Activated naive CD4-positive, alpha-beta T cell treated with anti-CD3 and anti-CD28 coated beads, Interleukin-2, amount 50 U/mL, for 16 hours (primary cell): ENCODE results near the gene EYA2.
"Not testable (repeated sequence)": the region's sequence is repeated elsewhere in the genome, so short reads cannot be mapped to it uniquely, and the experiment has no call there.

Source experiments
- DNase-seq: peaks from one replicate; pipeline ENCODE4 v3.0.0-alpha.2; 2020

EYA2 gene

GRCh38 chr20:47154089-47154488 is 259.4 kb downstream of the EYA2 start:
- DNase-seq: no peak

DNA sequence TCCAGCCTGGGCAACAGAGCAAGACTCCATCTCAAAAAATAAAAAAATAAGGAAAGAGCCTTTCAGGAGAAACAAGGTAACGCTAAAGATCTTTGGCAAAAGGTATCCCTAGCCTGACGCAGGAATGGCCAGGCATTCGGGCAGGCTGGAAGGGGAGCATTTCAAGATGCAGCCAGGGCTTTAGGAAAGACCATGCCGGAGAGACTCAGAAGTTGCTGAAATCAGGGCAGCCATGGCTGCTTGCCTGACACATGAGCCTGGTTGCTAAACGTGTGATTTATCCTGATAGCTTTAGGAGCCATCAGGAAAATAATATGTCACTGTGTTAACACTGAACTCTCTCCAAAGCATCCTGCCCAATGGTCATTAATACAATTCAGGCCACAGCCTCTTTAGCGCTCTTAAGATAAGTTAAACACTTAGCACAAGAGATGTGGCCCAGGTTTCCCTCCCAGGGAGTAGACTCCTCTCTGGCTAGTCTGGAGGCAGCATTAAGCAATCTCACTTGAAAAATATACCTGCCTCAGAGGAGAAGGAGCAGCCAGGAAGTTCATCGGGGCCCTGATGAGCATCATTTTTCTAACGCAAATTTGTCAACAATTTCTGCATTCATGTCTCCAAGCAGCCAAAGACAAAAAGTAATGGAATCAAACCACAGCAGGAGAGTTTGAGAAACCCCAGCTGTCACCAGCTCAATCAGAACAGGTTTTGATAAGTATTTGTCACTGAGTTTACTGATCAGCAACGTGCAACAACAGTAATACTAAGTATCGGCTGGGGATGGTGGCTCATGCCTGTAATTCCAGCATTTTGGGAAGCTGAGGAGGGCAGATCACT is 261.9 kb downstream of the EYA2 start:
- DNase-seq: no peak

GRCh38 chr20:47159166-47159565 is 264.5 kb downstream of the EYA2 start:
- no peak for DNase-seq

DNA sequence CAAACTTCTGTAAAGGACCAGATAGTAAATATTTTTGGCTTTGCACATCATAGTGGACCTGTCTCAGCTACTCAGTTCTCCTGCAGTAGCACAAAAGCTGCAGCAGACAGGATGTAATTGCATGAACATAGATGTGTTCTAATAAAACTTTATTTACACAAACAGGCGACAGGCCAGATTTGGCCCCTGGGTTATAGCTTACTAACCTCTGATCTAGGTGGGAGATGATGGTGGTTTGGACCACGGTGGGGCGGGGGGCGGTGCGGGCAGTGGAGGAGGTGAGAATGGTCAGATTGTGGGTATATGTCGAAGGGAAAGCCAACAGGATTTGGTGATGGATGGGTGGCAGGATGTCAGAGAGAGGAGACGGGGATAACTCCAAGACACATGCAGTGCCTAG is 265.6 kb downstream of the EYA2 start:
- DNase-seq: no peak

GRCh38 chr20:47160992-47161391 is 266.3 kb downstream of the EYA2 start:
- no peak for DNase-seq

DNA sequence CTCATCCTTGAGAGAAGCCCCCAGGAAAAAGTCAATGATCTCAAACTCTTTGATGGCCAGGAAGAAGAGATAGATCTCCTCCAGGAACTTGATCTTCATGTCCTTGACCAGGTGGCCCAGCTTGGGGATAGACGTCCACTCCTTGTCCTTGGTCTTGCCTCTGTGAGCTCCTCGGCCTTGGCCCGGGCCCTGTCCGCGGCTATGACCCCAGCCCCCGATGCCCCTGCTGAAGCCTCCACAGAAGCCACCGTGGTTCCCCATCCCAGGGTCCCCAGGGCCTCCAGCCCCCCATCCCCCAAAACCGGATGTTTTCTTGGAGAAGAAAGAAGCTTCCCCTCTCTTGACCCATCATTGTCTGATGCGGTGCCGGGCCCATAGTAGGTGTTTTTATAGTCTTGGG is 266.8 kb downstream of the EYA2 start:
- no peak for DNase-seq

- no peak for DNase-seq
Observed at GRCh38 chr20:47164140-47164539, 269.5 kb downstream of the EYA2 start.

DNA sequence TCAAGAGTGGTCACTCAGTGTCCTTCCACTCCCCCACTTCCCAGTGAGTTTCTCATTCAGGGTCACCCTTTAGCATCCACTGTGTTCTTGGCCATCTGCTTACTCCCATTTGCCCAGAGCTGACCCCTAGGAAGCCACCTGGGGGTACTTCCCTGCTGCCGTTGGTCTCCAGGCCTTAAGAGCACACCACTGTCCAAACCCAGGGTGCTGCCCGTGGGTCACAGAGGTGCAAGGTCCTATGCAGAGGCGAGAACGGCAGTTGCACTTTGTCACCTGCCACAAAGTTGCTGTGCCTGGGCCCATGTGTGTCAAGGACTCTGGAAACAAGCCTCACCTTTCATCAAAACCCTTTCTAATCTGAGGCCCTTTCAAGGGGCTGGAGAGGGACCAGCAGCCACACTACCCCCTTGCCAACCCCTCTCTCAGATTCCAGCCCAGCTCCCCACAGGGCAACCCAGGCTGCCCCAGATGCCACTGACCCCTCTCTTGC is 270.8 kb downstream of the EYA2 start:
- no peak for DNase-seq

DNA sequence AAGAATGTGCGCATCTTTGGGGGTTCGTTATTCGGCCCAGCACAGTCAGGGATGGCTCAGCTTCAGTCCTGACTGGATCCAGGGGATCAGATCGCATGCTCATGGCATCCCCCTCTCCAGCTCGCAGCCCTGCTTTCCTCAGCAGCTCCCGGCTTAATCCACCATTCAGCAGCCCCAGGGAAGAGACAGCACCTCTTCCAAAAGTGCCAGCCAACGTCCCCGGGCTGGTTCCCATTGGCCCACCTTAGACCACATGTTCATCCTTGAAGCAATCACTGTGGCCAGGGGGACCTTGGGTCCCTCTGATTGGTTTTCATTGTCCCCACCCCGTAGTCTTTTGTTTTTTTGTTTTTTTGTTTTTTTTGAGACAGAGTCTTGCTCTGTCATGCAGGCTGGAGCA is 273.2 kb downstream of the EYA2 start:
- DNase-seq: no peak

GRCh38 chr20:47172579-47172978 is 277.9 kb downstream of the EYA2 start:
- no peak for DNase-seq

GRCh38 chr20:47173596-47174216 is 279.1 kb downstream of the EYA2 start:
- no peak for DNase-seq

DNA sequence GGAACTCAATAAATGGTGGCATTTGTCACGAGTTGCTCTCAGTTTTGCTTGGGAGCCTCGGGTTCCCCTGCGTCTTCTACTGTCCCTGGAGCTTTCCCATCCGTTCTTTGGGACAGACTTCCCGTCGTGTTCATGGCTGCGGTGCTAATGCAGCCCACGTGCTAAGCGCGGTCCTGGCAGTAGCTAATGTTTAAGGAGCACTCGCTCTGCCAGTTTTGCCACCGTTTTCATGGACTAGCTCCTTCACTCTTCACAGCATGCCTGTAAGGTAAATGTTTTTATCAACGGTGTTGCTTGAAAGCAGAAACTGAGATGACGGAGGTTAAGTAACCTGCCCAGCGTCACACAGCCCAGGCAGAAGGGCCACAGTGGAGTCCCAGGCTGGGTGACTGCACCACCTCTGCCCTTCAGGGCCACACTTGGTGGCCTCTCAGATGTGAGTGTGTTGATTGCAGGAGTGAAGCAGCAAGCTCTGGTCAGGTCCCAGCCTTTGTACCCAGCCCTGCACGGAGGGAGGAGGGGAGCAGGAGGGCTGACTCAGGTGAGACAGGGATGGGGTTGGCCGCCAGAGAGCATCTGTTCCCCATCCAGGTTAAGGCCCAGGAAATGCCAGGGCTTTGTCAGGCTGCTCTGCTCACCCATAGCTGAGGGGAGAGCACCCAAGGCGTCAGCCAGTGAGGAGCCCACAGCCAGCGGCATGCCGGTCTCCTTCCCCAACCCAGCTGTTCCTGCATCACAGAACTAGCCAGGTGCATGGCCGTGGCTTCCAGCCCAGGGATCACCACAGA is 280.0 kb downstream of the EYA2 start:
- DNase-seq: no peak

- DNase-seq: no peak
Observed at GRCh38 chr20:47175493-47175892, 280.9 kb downstream of the EYA2 start.

- DNase-seq: not testable (repeated sequence)
Observed at GRCh38 chr20:47176217-47176616, 281.6 kb downstream of the EYA2 start.

DNA sequence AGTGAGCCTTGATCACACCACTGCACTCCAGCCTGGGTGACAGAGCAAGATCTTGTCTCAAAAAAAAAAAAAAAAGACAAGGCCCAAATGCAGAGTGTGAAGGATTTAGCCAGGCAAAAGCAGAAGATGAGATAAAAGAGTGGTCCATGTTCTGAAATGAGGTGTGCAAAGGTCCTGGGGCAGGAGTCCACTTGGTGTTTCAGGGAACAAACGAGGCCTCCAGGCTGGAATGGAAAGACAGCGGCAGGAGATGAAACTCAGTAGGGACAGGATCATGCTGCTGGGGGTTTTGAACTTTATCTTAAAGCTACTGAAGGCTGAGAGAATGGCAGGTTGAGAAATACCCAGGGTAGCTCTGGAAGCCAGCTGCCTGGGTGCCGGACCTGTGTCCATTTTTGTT is 283.6 kb downstream of the EYA2 start:
- DNase-seq: no peak

DNA sequence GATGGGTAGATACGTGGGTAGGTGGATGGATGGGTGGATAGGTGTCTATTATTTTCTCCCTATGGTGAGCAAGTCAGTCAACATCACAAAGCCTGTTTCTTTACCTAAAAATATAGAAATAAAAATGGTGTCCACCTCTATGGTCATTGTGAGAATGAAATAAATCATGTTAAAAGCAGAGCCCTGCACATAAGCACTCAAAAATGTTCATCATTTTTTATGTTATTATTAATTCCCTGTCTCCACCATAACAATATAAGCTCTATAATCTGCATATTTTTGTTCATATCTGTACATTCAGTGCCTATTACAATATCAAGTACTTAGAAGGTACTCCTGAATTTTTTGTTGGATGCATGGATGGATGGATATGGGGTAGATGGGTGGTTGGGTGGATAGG is 284.2 kb downstream of the EYA2 start:
- no peak for DNase-seq

DNA sequence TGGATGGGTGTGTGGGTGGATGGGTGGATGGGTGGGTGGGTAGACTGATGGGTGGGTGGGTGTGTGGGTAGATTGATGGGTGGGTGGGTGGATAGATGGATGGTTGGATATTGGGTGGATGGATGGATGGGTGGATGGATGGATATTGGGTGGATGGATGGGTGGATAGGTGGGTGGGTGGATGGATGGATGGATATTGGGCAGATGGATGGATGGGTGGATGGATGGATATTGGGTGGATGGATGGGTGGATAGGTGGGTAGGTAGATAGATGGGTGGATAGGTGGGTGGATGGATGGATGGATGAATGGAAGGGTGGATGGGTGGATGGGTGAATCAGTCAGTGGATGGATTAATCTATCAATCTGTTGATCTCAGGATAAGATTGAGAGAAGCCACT is 284.6 kb downstream of the EYA2 start:
- DNase-seq: no peak

GRCh38 chr20:47181056-47181862 is 286.6 kb downstream of the EYA2 start:
- no peak for DNase-seq

GRCh38 chr20:47183367-47183766 is 288.7 kb downstream of the EYA2 start:
- no peak for DNase-seq

GRCh38 chr20:47187450-47188195 is 293.0 kb downstream of the EYA2 start:
- DNase-seq: no peak

GRCh38 chr20:47188540-47188939 is 293.9 kb downstream of the EYA2 start:
- DNase-seq: no peak

DNA sequence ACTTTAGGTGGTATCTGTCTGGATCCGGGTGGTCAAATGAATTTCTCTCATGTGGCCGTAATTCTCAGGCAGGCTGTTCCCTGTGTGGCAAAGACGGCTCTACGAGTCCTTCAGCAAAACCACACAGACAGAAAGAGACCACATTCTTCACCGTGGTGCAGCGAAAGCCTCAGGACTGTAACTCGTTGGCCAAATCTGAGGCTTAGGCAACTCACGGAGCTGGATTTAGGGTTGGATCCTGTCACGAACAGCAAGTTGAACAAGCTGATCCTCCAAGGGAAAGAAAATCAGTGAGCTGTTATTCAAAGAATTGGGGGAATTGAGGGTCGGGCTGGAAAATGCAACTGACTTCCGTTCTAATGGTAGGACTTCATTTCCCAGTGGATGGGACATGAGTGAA is 294.4 kb downstream of the EYA2 start:
- no peak for DNase-seq
